Measurements from ENCODE around the gene MAPT.
"Not testable (repeated sequence)": the region's sequence is repeated elsewhere in the genome, so short reads cannot be mapped to it uniquely, and the experiment has no call there.

MAPT gene

DNA sequence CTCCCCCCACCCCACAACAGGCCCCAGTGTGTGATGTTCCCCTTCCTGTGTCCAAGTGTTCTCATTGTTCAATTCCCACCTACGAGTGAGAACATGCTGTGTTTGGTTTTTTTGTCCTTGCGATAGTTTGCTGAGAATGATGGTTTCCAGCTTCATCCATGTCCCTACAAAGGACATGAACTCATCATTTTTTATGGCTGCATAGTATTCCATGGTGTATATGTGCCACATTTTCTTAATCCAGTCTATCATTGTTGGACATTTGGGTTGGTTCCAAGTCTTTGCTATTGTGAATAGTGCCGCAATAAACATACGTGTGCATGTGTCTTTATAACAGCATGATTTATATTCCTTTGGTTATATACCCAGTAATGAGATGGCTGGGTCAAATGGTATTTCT lies 62.4 kb downstream of the MAPT start:
- not testable (repeated sequence) for H3K36me3 ChIP-seq (ENCODE audit: insufficient read depth, low read length); H3K27ac ChIP-seq (ENCODE audit: low read depth, low read length); H3K9ac ChIP-seq (ENCODE audit: low read length); H3K4me3 ChIP-seq (ENCODE audit: low read depth in 1 of 2, low read length in 2 of 2); H3K4me1 ChIP-seq (ENCODE audit: insufficient read depth, low read length); H3K9me3 ChIP-seq (ENCODE audit: low read length); H3K27me3 ChIP-seq (ENCODE audit: control insufficient read depth in 1 of 2, insufficient read depth in 2 of 2, low read length in 2 of 2)

DNA sequence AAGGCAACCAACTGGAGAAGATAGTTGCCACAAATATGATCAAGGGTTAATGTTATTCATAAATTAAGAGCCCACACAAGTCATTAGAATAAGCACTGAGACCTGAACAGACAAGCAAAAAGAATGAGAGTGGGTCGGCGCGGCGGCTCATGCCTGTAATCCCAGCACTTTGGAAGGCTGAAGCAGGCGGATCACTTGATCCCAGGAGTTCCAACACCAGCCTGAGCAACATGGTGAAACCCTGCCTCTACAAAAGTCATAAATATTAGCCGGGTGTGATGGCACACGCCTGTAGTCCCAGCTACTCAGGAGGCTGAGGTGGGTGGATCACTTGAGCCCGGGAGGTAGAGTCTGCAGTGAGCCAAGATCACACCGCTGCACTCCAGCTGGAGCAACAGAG lies 64.0 kb downstream of the MAPT start:
- no peaks in the 10 kb centered on the region for H3K9me3 ChIP-seq (ENCODE audit: low read length)
- no peak overlapping the region for H3K27ac ChIP-seq (ENCODE audit: low read depth, low read length)
- no peaks in the 10 kb centered on the region for H3K27me3 ChIP-seq (ENCODE audit: control insufficient read depth in 1 of 2, insufficient read depth in 2 of 2, low read length in 2 of 2)
- H3K4me3 ChIP-seq (ENCODE audit: low read depth in 1 of 2, low read length in 2 of 2), result no peak overlapping the region
- H3K36me3 ChIP-seq (ENCODE audit: insufficient read depth, low read length), result no peaks in the 10 kb centered on the region
- no peaks in the 10 kb centered on the region for H3K4me1 ChIP-seq (ENCODE audit: insufficient read depth, low read length)
- H3K9ac ChIP-seq (ENCODE audit: low read length), result no peak overlapping the region

- Histone ChIP-seq H3K36me3 (ENCODE audit: insufficient read depth, low read length) (no peaks in the 10 kb centered on the region), H3K27ac (ENCODE audit: low read depth, low read length) (no peak overlapping the region), H3K9ac (ENCODE audit: low read length) (no peak overlapping the region), H3K4me3 (ENCODE audit: low read depth in 1 of 2, low read length in 2 of 2) (no peak overlapping the region), H3K4me1 (ENCODE audit: insufficient read depth, low read length) (no peaks in the 10 kb centered on the region), H3K9me3 (ENCODE audit: low read length) (no peaks in the 10 kb centered on the region), H3K27me3 (ENCODE audit: control insufficient read depth in 1 of 2, insufficient read depth in 2 of 2, low read length in 2 of 2) (no peaks in the 10 kb centered on the region)
Measured at GRCh38 chr17:45958994-45959665, 64.8 kb downstream of the MAPT start.

GRCh38 chr17:45960311-45960710 lies 66.0 kb downstream of the MAPT start:
- no peak overlapping the region for H3K9ac ChIP-seq (ENCODE audit: low read length)
- no peak overlapping the region for H3K27ac ChIP-seq (ENCODE audit: low read depth, low read length)
- no peaks in the 10 kb centered on the region for H3K27me3 ChIP-seq (ENCODE audit: control insufficient read depth in 1 of 2, insufficient read depth in 2 of 2, low read length in 2 of 2)
- H3K9me3 ChIP-seq (ENCODE audit: low read length), result no peaks in the 10 kb centered on the region
- no peaks in the 10 kb centered on the region for H3K4me1 ChIP-seq (ENCODE audit: insufficient read depth, low read length)
- no peaks in the 10 kb centered on the region for H3K36me3 ChIP-seq (ENCODE audit: insufficient read depth, low read length)
- no peak overlapping the region for H3K4me3 ChIP-seq (ENCODE audit: low read depth in 1 of 2, low read length in 2 of 2)

GRCh38 chr17:45961206-45961605 lies 66.9 kb downstream of the MAPT start:
- no peak overlapping the region for H3K9ac ChIP-seq (ENCODE audit: low read length)
- no peaks in the 10 kb centered on the region for H3K27me3 ChIP-seq (ENCODE audit: control insufficient read depth in 1 of 2, insufficient read depth in 2 of 2, low read length in 2 of 2)
- H3K27ac ChIP-seq (ENCODE audit: low read depth, low read length), result no peak overlapping the region
- H3K4me1 ChIP-seq (ENCODE audit: insufficient read depth, low read length), result no peaks in the 10 kb centered on the region
- H3K9me3 ChIP-seq (ENCODE audit: low read length), result no peaks in the 10 kb centered on the region
- H3K4me3 ChIP-seq (ENCODE audit: low read depth in 1 of 2, low read length in 2 of 2), result no peak overlapping the region
- H3K36me3 ChIP-seq (ENCODE audit: insufficient read depth, low read length), result no peaks in the 10 kb centered on the region

- no peaks in the 10 kb centered on the region for H3K9me3 ChIP-seq (ENCODE audit: low read length)
- no peak overlapping the region for H3K9ac ChIP-seq (ENCODE audit: low read length)
- H3K4me1 ChIP-seq (ENCODE audit: insufficient read depth, low read length), result no peaks in the 10 kb centered on the region
- no peak overlapping the region for H3K27ac ChIP-seq (ENCODE audit: low read depth, low read length)
- no peak overlapping the region for H3K4me3 ChIP-seq (ENCODE audit: low read depth in 1 of 2, low read length in 2 of 2)
- H3K36me3 ChIP-seq (ENCODE audit: insufficient read depth, low read length), result no peaks in the 10 kb centered on the region
- no peaks in the 10 kb centered on the region for H3K27me3 ChIP-seq (ENCODE audit: control insufficient read depth in 1 of 2, insufficient read depth in 2 of 2, low read length in 2 of 2)
Measured at GRCh38 chr17:45962221-45962972, 68.0 kb downstream of the MAPT start.

DNA sequence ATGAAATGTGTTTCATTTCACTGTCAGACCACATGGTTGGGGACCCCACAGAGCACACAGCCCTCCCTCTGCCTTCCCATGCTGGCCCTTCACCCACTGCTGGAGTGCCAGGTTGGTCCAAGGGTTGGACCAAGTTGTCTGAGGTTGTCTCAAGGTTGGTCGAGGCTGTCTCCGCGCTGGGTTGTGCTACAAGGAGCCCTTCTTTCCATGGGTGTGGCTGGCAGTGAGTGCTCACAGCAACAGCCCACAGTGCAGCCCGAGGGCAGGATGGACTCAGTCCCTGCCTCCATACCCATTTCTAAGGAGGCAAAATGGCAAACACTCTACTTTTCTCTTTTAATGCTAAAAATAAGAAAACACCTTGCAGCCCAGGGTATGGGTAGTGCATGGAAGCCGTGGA lies 68.9 kb downstream of the MAPT start:
- H3K4me1 ChIP-seq (ENCODE audit: insufficient read depth, low read length), result no peaks in the 10 kb centered on the region
- no peaks in the 10 kb centered on the region for H3K9me3 ChIP-seq (ENCODE audit: low read length)

GRCh38 chr17:45963889-45964288 lies 69.5 kb downstream of the MAPT start:
- H3K4me1 ChIP-seq (ENCODE audit: insufficient read depth, low read length), result no peaks in the 10 kb centered on the region
- no peaks in the 10 kb centered on the region for H3K9me3 ChIP-seq (ENCODE audit: low read length)
- H3K27ac ChIP-seq (ENCODE audit: low read depth, low read length), result no peak overlapping the region
- H3K36me3 ChIP-seq (ENCODE audit: insufficient read depth, low read length), result no peaks in the 10 kb centered on the region
- H3K4me3 ChIP-seq (ENCODE audit: low read depth in 1 of 2, low read length in 2 of 2), result no peak overlapping the region
- H3K9ac ChIP-seq (ENCODE audit: low read length), result no peak overlapping the region
- no peaks in the 10 kb centered on the region for H3K27me3 ChIP-seq (ENCODE audit: control insufficient read depth in 1 of 2, insufficient read depth in 2 of 2, low read length in 2 of 2)

More for the DNA sequence above, 68.9 kb downstream of the MAPT start:
- no peak overlapping the region for H3K4me3 ChIP-seq (ENCODE audit: low read depth in 1 of 2, low read length in 2 of 2)
- H3K9ac ChIP-seq (ENCODE audit: low read length), result no peak overlapping the region
- H3K27me3 ChIP-seq (ENCODE audit: control insufficient read depth in 1 of 2, insufficient read depth in 2 of 2, low read length in 2 of 2), result no peaks in the 10 kb centered on the region
- H3K36me3 ChIP-seq (ENCODE audit: insufficient read depth, low read length), result no peaks in the 10 kb centered on the region
- no peak overlapping the region for H3K27ac ChIP-seq (ENCODE audit: low read depth, low read length)

GRCh38 chr17:45964634-45965033 lies 70.3 kb downstream of the MAPT start:
- Histone ChIP-seq H3K9ac (ENCODE audit: low read length) (no peak overlapping the region), H3K4me1 (ENCODE audit: insufficient read depth, low read length) (no peaks in the 10 kb centered on the region), H3K27ac (ENCODE audit: low read depth, low read length) (no peak overlapping the region), H3K27me3 (ENCODE audit: control insufficient read depth in 1 of 2, insufficient read depth in 2 of 2, low read length in 2 of 2) (no peaks in the 10 kb centered on the region), H3K4me3 (ENCODE audit: low read depth in 1 of 2, low read length in 2 of 2) (no peak overlapping the region), H3K36me3 (ENCODE audit: insufficient read depth, low read length) (no peaks in the 10 kb centered on the region), H3K9me3 (ENCODE audit: low read length) (no peaks in the 10 kb centered on the region)

GRCh38 chr17:45965812-45966211 lies 71.5 kb downstream of the MAPT start:
- H3K27ac ChIP-seq (ENCODE audit: low read depth, low read length), result no peak overlapping the region
- no peaks in the 10 kb centered on the region for H3K4me1 ChIP-seq (ENCODE audit: insufficient read depth, low read length)
- H3K27me3 ChIP-seq (ENCODE audit: control insufficient read depth in 1 of 2, insufficient read depth in 2 of 2, low read length in 2 of 2), result no peaks in the 10 kb centered on the region
- H3K36me3 ChIP-seq (ENCODE audit: insufficient read depth, low read length), result no peaks in the 10 kb centered on the region
- H3K9me3 ChIP-seq (ENCODE audit: low read length), result no peaks in the 10 kb centered on the region
- H3K9ac ChIP-seq (ENCODE audit: low read length), result no peak overlapping the region
- no peak overlapping the region for H3K4me3 ChIP-seq (ENCODE audit: low read depth in 1 of 2, low read length in 2 of 2)

GRCh38 chr17:45966606-45967280 lies 72.4 kb downstream of the MAPT start:
- Histone ChIP-seq H3K27ac (ENCODE audit: low read depth, low read length) (no peak overlapping the region), H3K27me3 (ENCODE audit: control insufficient read depth in 1 of 2, insufficient read depth in 2 of 2, low read length in 2 of 2) (no peaks in the 10 kb centered on the region), H3K4me3 (ENCODE audit: low read depth in 1 of 2, low read length in 2 of 2) (no peak overlapping the region), H3K9me3 (ENCODE audit: low read length) (no peaks in the 10 kb centered on the region), H3K4me1 (ENCODE audit: insufficient read depth, low read length) (no peaks in the 10 kb centered on the region), H3K36me3 (ENCODE audit: insufficient read depth, low read length) (no peaks in the 10 kb centered on the region), H3K9ac (ENCODE audit: low read length) (no peak overlapping the region)
